Hepatocyte (in vitro differentiated cells): Measurements from ENCODE around the gene SPACA7. TPM values are rescaled to one million over a fixed set of nuclear protein-coding genes. Genes with fewer than 3 reads are reported as not detected.

Experiments
- DNase-seq: peaks from one replicate; pipeline ENCODE4 v3.0.0-alpha.2; 2016; ENCODE audit warnings: low spot score
- H2AFZ ChIP-seq: fragments of 200-600 bp; sonication (generic); 2 replicates; pipeline ENCODE4 v1.6.0; 2016; ENCODE audit warnings: antibody characterized with exemption, mild to moderate bottlenecking
- H3K27ac ChIP-seq: fragments of 200-600 bp; sonication (generic); 2 replicates; pipeline ENCODE4 v1.5.1; 2016; ENCODE audit warnings: mild to moderate bottlenecking
- H3K27me3 ChIP-seq: fragments of 200-600 bp; sonication (generic); 2 replicates; pipeline ENCODE4 v1.6.1; 2016
- H3K36me3 ChIP-seq: fragments of 200-600 bp; sonication (generic); replicated peaks from 2 replicates; pipeline ENCODE4 v1.5.1; 2016; ENCODE audit warnings: low read depth; ENCODE audit not compliant: insufficient read depth
- H3K4me1 ChIP-seq: fragments of 200-600 bp; sonication (generic); 2 replicates; pipeline ENCODE4 v1.5.1; 2016; ENCODE audit warnings: mild to moderate bottlenecking, moderate library complexity; ENCODE audit not compliant: insufficient read depth
- H3K4me2 ChIP-seq: fragments of 200-600 bp; sonication (generic); 2 replicates; pipeline ENCODE4 v1.6.0; 2016
- H3K4me3 ChIP-seq: fragments of 200-600 bp; sonication (generic); 2 replicates; pipeline ENCODE4 v1.5.1; 2016; ENCODE audit warnings: mild to moderate bottlenecking
- H3K79me2 ChIP-seq: fragments of 200-600 bp; sonication (generic); 2 replicates; pipeline ENCODE4 v1.6.0; 2017; ENCODE audit warnings: mild to moderate bottlenecking
- H3K9me2 ChIP-seq: fragments of 200-600 bp; sonication (generic); replicated peaks from 2 replicates; pipeline ENCODE4 v1.6.0; 2017; ENCODE audit warnings: mild to moderate bottlenecking; ENCODE audit not compliant: insufficient read depth
- H3K9me3 ChIP-seq: fragments of 200-600 bp; sonication (generic); 2 replicates; pipeline ENCODE4 v1.5.1; 2016; ENCODE audit warnings: low read depth, mild to moderate bottlenecking
- H4K20me1 ChIP-seq: fragments of 200-600 bp; sonication (generic); 2 replicates; pipeline ENCODE4 v1.6.0; 2016; ENCODE audit warnings: mild to moderate bottlenecking; ENCODE audit not compliant: insufficient read depth, poor library complexity, severe bottlenecking
- EZH2 ChIP-seq: fragments of 200-600 bp; sonication (generic); IDR thresholded peaks from 2 replicates; pipeline ENCODE4 v1.6.1; 2016; ENCODE audit warnings: antibody characterized with exemption, mild to moderate bottlenecking, borderline replicate concordance
- EZH2phosphoT487 ChIP-seq: fragments of 200-600 bp; sonication (generic); IDR thresholded peaks from one replicate; pipeline ENCODE4 v1.6.1; 2018; ENCODE audit warnings: antibody characterized with exemption, mild to moderate bottlenecking, low read depth, moderate library complexity; ENCODE audit not compliant: unreplicated experiment, severe bottlenecking
- WGBS: methylation state at CpG from one replicate; pipeline ENCODE4 v1.1.6; 2016; ENCODE audit warnings: low lambda C conversion rate; ENCODE audit errors: missing lambda C conversion rate; 5-methylcytosine and 5-hydroxymethylcytosine counted together
- polyA plus RNA-seq: library from polyadenylated mRNA; unstranded; fragments of >200 nt; fragmentation: Nextera tagmentation; extraction: Ambion mirVana; gene quantifications from 2 replicates; pipeline ENCODE4 v1.2.1, GENCODE V29; 2016
- total RNA-seq: library from RNA; depleted of rRNA; stranded (reverse); fragments of >200 nt; gene quantifications from 2 replicates; pipeline ENCODE4 v1.2.3, GENCODE V29; 2014
- TF ChIP-seq, protein P1 (sequence below): fragments of 200-600 bp; sonication (generic); IDR thresholded peaks from 2 replicates; pipeline ENCODE4 v1.5.1; 2016; ENCODE audit warnings: antibody characterized with exemption, mild to moderate bottlenecking; ENCODE audit not compliant: poor library complexity

Gene SPACA7
- total and polyA plus RNA-seq, 2 experiments from 2014 or later, result not detected

GRCh38 chr13:112351825-112352224 lies 24.3 kb upstream of the SPACA7 start:
- WGBS, result 52% methylated on average over 8 of the region's 8 CpGs
- no peak for TF ChIP-seq EZH2phosphoT487
- TF ChIP-seq EZH2, result no peak
- TF ChIP-seq, protein P1, sequence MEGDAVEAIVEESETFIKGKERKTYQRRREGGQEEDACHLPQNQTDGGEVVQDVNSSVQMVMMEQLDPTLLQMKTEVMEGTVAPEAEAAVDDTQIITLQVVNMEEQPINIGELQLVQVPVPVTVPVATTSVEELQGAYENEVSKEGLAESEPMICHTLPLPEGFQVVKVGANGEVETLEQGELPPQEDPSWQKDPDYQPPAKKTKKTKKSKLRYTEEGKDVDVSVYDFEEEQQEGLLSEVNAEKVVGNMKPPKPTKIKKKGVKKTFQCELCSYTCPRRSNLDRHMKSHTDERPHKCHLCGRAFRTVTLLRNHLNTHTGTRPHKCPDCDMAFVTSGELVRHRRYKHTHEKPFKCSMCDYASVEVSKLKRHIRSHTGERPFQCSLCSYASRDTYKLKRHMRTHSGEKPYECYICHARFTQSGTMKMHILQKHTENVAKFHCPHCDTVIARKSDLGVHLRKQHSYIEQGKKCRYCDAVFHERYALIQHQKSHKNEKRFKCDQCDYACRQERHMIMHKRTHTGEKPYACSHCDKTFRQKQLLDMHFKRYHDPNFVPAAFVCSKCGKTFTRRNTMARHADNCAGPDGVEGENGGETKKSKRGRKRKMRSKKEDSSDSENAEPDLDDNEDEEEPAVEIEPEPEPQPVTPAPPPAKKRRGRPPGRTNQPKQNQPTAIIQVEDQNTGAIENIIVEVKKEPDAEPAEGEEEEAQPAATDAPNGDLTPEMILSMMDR, result no peak
- H4K20me1 ChIP-seq, result no peaks in the 10 kb centered on the region
- H3K36me3 ChIP-seq, result no peaks in the 10 kb centered on the region
- H3K4me1 ChIP-seq, result no peaks in the 10 kb centered on the region
- DNase-seq, result no peak
- no peaks in the 10 kb centered on the region for H3K9me2 ChIP-seq
- no peak overlapping the region for H2AFZ ChIP-seq
- H3K79me2 ChIP-seq, result no peaks in the 10 kb centered on the region
- no peak overlapping the region for H3K4me2 ChIP-seq
- no peaks in the 10 kb centered on the region for H3K9me3 ChIP-seq
- H3K27me3 ChIP-seq, result peaks cover 20% of the 10 kb centered on the region
- no peak overlapping the region for H3K4me3 ChIP-seq
- H3K27ac ChIP-seq, result no peak overlapping the region

DNA sequence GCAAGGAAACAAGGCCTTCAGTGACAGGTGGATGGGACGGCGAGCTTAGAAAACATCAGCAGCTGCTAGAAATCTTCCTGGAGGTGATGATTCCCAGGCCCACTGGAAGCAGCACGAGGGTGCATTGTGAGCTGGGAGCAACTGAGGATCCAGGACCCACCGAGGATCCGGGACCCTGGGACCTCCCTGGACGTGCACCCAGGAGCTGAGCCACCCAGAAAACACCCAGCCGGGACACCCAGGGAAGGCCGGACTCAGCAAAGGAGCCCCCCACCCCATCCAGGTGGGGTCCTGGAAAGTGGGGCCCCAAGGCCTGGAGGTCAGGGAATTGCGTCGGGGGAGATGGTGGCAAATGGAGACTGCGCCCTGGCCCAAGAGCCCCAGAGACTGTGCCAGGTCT lies 22.3 kb upstream of the SPACA7 start:
- H3K4me1 ChIP-seq, result no peaks in the 10 kb centered on the region
- 89% methylated on average over 10 of the region's 11 CpGs for WGBS
- no peaks in the 10 kb centered on the region for H3K9me2 ChIP-seq
- H3K4me3 ChIP-seq, result no peak overlapping the region
- H3K79me2 ChIP-seq, result no peaks in the 10 kb centered on the region
- DNase-seq, result no peak
- H4K20me1 ChIP-seq, result no peaks in the 10 kb centered on the region
- TF ChIP-seq, protein P1, result no peak
- no peak for TF ChIP-seq EZH2
- no peak for TF ChIP-seq EZH2phosphoT487
- H3K9me3 ChIP-seq, result no peaks in the 10 kb centered on the region
- no peaks in the 10 kb centered on the region for H3K36me3 ChIP-seq
- no peak overlapping the region for H2AFZ ChIP-seq
- H3K27ac ChIP-seq, result no peak overlapping the region
- no peak overlapping the region for H3K4me2 ChIP-seq
- peaks cover 6% of the 10 kb centered on the region for H3K27me3 ChIP-seq

- H3K4me1 ChIP-seq, result no peaks in the 10 kb centered on the region
- no peak overlapping the region for H3K27ac ChIP-seq
- H3K9me3 ChIP-seq, result no peaks in the 10 kb centered on the region
- H3K27me3 ChIP-seq, result no peaks in the 10 kb centered on the region
- no peak overlapping the region for H3K4me2 ChIP-seq
- TF ChIP-seq, protein P1, result no peak
- TF ChIP-seq EZH2, result no peak
- no peak for TF ChIP-seq EZH2phosphoT487
- no peak overlapping the region for H2AFZ ChIP-seq
- no peaks in the 10 kb centered on the region for H3K36me3 ChIP-seq
- H3K79me2 ChIP-seq, result no peaks in the 10 kb centered on the region
- no peaks in the 10 kb centered on the region for H4K20me1 ChIP-seq
- no peak overlapping the region for H3K4me3 ChIP-seq
- DNase-seq, result no peak
- WGBS, result 91% methylated on average over 32 of the region's 32 CpGs
- no peaks in the 10 kb centered on the region for H3K9me2 ChIP-seq
Observed at GRCh38 chr13:112354330-112355273, 21.6 kb upstream of the SPACA7 start.
